ENCODE data around the gene CCDC86.

CCDC86 gene

DNA sequence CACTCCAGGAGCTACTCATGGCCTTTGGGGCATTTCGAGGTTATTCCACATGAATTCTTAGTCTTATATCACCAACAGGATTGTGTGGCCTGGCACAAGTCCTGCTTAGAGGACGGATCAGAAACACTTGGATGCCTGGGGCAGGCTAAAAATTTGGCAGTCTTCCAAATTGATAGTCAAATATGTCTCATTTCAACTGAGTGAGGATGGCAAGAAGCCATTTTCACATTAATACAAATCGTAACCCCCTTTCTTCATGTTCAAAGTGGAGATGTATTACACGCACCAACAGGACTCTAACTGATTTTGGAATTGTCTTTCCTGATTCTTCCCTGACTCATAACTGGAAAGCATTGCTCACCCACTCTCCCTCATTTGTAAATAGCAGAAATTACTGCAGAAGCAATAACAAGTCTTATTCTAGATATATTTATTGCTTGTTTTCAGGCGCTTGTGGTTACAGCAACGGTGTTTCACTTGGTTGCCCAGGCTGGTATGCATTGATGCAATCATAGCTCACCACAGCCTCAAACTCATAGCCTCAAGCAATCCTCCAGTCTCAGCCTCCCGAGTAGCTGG lies 10.3 kb upstream of the CCDC86 start:
- no peak for DNase-seq

DNA sequence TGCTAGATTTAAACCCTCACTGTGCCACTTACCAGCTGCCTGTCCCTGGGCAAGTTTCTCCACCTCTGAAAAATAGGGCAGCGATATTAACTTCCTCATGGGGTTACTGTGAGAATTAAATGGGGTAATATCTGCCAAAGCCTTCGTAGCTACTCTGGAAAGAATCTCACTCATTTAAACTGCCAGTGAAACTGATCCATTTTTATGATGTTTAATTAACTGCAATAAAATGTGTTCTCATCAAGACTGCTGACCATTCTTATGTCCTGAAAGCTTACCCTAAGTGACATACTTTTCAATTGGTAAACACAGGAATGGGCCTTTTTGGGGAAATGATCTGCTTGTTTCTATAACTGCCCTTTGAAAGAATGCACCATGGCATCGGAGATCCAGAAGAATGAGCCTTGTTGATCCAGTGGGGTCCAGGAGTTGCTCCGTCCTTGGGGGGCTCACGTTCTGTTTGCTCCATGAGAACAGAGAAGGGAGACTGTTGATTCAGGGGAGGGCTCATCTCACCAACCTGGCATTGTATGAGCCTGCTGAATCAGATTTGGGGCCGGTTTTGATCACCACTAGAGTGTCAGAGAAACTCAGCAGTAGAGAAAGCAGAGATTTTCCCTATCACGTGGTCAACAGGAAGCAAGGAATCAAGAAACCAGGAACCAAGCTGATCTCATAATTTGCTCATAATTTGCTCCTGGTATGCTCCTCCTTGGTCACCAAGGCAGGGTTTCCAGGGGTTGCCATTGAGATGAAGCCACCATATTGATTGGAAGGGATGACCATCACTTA lies 7.0 kb upstream of the CCDC86 start:
- DNase-seq = no peak

DNA sequence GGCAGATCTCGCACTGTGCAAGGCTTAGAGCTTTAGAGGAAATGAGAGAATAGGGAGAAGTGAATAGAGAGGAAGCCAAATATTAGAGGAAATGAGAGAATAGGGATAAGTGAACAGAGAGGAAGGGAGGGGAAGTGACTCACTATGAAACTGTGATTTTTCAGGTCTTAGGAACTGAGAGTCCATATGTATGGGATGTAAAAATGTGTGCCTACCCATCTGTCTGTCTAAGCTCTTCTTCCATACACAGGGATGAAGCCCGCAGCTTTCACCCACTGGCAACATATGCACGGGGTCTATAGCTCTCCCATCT lies 6.4 kb upstream of the CCDC86 start:
- no peak for DNase-seq

DNA sequence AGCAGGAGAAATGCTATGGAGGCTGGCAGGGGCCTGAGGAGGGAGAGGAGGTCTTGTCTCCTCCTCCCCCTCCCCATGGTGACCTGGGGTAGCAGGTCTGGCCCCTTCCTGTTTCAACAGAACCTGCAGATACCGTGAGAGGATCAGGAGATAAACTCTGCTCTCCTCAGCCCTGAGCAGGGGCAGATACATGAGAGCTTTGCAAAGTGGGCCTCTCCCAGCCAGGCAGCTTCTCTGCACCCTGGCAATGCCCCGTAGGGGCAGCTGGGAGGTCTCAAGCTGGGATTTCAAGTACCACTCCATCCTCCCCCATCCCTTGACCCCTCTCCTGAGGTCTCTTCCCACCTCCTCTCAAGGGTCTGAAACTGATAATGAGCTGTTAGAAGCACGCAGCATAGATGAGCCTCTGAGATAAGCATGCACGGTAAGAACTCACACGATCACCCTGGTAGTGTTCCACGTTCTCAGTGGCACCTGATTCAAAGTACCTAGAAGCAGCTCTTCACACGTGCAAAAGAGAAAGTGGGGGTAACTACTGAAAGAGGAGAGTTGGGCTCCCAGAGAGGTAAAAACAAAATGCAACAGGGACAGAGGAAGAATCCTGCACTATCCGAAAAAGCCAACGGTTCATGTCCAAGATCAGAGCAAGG lies 4.9 kb upstream of the CCDC86 start:
- no peak for DNase-seq

DNA sequence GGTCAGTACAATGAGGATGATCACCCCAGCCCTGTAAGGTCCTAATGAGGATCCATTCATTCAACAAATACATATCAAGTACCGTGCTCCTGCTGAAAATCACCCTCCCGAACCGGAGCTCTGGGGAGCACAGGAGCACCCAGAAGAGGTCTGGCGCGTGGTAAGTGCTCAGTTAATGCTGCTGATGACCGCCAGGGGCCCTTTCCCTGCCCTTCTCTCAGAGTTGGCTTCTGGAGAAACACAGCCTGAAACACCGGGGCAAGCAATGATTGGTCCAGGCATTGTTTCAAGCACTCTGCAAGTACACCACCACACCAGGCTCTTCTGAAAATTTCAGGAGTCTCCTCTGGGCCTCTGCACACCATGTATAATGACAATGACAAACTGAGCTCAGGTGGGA lies 3.8 kb upstream of the CCDC86 start:
- no peak for DNase-seq

DNA sequence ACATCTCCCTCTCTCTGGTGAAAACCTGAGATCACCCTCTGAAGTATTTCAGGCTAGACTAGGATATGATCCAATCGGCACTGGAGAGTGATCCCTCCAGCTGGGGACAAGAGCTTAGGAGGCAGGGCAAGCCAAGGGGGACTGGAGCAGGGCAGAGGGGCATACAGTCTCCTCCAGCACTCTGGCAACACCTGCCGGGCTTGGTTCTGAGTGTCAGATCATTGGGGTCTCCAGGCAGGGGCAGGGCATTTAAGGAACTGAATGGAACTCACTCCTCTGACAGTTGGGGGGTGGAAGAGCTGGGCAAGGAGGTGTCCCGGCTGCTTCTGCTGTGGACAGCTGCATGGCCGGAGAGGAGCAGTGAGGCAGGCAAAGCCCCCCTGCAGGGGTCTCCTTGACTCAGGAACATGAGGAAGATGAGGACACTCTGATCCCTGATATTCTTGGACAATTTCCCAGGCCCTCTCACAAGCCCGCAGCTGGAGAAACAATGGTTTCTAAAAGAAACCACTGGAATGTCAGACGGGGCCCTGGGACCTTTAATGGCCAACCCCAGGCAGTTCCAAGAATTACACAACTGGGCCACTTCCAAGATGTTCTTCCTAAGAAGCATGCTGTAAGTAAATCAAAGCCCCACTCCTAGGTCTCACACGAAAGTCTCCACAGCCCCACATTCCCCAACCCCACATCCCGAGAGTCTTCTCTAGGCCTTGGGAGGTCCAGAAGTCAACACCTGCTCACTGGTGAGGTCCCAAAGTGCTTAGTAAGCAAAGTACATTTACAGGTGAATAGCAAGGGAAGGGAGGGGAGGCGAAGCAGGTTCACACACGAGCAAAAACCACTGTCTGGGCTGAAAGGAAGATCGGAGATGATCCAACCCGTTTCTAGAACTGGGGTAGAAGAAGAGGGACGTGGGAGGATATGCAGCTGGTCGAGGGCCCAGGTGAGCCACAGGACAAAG lies 1.2 kb upstream of the CCDC86 start:
- no peak for DNase-seq

DNA sequence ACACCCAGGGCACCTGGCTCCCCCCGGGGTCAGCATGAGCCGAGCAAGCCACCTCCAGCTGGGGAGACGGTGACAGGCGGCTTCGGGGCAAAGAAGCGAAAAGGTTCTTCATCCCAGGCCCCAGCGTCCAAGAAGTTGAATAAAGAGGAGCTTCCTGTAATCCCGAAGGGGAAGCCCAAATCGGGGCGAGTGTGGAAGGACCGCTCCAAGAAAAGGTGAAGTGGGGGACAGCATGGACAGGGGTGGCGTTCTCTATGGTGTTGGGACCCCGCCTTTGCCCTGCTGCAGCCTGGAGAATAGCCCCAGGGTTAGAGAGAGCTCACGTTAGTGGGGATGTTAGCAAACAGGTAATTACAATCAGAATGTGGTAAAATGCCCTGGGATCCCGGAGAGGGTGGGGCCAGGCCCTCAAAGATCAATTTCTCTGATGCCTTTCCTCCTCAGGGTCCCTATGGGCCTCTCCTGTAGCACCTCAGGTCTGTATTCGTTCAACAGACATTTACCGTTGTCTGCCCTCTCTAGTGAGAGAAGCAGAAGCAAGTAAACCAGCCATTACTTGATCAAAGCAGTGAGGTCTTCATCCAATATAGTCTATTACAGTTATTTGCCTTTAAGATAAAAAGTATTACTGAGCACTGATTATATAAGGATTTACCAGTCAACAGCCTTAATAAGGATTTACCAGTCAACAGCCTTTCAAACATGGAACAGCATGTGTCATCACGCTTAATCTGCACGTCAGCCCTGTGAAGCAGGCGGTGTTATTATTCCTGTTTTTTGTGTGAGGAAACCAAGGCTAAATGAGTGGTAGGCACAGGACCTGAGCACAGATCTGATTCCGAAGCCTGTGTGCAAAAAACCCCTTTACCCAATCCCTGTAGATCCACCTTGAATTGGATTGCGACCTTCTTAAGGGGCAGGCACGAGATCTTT lies 1.0 kb downstream of the CCDC86 start:
- DNase-seq = no peak

DNA sequence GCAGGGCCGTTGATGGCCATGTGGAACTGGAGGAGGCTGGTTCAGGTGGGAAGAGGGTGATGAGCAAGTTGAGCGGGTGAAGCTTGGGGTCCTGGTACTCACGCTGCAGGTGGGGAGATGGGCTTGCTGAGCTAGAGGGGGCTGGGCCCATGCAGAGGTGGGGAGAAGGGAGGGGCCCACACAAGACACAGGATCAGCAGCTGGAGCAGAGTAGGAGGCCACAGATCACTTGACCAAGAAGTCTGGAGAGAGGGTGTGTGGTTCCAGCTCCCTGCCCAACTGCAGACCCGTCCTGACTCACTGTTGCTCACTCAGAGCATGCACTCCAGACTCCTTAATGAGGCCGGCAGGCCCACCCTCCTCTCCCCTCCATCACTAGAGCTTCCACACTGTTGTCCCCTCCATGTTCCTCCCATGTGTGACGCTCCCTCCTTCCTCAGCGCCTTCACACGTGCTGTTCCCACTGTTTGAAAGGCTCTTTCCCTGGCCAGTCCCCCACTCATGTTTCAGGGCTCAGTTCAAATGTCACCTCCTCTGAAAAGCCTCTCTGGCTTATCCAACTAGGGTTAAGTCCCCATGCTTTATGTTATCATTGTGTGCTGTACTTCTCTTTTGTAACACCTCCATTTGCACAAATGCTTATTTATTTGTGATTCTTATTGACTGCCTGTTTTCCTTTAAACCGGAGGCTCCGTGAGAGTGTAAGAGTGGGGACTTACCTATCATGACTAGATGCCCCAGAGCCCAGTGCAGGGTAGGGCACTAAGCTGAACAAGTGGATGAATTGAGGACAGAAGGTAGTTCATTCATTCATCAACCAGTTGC lies 2.3 kb downstream of the CCDC86 start:
- DNase-seq = no peak

DNA sequence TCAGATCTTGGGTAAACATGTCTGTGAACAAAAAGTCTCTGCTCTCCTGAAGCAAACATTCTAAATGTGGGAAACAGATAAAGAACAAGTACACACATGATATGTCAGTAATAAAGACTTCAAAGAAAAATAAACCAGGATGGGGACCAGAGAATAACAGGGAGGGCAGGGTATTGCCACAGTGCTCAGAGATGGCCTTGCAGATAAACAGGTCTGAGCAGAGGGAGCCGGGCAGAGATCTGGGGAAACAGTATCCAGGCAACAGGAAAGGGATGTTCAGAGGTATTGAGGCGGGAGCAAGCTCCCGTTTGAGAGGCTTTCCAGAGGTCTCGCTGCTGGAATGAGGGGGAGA lies 2.9 kb downstream of the CCDC86 start:
- no peak for DNase-seq

DNA sequence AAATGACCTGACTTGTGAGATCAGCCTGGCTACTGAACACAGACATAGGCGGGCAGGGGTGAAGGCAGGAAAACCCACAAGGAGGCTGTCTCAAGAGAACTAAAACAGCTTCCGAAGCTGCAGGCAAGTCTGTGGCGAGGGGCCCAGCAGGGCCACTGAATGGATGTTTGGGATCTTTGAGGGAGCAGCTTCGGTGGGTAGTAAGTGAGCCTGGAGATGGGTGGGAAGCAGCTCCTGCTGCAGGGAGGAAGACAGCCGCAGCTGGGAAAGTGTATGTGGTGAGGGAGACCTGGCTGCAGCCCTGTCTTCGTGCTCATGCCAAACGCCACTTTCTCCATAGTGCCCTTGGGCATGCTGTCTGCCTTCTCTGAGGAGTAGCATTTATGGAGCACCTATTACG lies 3.4 kb downstream of the CCDC86 start:
- no peak for DNase-seq

DNA sequence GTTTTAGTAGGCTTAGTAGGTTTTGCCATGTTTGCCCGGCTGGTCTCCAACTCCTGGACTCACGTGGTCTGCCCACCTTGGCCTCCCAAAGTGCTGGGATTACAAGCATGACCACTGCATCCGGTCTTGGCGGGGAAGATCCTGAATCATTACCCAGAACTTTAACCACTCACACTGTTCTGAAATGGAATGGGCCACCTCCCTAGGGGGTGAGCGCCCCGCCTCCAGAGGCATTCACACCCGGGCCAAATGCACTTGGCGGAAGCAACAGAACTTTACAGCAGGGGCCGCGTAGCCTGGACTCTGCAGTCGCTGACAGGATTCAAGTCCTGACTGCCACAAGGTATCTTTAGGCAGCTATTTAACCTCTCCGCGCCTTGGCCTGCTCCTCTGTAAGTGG lies 5.4 kb downstream of the CCDC86 start:
- no peak for DNase-seq

DNA sequence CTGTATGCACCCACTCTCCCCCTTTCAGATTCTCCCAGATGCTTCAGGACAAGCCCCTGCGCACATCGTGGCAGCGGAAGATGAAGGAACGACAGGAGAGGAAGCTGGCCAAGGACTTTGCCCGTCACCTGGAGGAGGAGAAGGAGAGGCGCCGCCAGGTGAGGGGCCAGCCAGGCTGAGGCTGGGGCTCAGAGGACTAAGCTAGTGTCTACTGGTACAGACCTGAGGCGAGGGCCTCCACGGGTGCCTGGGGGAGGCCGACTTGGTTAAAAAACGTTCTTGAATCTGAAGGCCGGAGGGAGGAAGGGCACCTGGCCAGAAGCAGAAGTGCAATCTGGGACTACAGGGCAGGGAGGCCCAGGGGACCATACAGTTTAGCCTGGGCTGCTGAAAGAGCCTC lies 6.0 kb downstream of the CCDC86 start:
- no peak for DNase-seq

DNA sequence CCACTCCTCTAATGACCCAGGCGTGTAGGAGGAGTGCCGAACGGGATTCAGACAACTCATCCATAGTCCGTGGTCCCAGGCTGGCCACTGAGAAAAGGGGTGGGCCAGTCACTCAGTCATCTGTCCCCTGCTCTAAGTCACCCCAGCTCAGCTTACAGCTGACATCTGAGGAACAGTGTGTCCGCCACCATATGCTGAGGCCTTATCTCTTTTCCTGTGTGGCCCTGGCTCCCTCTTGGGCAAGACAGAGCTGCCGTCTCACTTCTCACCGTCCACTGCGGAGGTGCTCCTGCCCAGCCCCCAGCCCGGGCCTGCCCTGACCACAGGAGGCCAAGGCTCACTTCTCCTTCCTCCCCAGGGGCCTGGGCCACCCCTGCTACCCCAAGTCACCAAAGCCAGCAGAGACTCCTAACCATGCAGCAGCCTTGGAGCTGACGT lies 6.8 kb downstream of the CCDC86 start:
- no peak for DNase-seq

DNA sequence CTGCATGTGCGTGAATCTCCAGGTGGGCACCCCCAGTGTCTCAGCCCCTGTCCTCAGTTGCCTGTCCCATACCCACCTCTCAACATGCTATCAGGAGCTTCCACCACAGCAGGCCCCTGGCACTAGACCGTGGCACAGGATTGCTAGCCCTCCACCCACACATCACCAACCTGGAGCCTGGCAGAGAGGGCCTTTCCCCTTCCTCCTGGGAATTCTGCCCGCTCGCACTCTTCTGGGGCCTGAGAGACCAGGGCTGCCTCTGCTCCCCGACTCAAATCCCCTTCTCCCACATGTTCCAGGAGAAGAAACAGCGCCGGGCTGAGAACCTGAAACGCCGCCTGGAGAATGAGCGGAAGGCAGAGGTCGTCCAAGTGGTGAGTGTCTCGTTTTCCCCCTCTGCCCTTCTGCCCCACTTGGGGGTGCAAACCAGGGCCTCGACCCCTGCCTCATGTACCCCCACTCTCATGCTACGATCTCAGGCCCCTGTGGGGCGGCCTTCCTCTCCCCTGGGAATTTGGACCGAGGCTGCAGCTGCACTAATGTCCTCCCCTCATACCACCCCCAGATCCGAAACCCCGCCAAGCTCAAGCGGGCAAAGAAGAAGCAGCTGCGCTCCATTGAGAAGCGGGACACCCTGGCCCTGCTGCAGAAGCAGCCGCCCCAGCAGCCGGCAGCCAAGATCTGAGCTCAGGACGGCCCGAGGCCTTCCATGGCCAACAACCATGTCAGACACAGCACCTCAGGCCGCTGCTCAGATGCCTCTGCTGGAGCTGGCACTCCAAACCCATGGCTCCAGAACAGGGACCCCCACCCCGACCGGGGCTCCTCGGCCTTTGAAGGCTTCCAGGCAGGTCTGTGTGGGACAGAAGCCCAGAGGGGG lies 8.0 kb downstream of the CCDC86 start:
- no peak for DNase-seq

DNA sequence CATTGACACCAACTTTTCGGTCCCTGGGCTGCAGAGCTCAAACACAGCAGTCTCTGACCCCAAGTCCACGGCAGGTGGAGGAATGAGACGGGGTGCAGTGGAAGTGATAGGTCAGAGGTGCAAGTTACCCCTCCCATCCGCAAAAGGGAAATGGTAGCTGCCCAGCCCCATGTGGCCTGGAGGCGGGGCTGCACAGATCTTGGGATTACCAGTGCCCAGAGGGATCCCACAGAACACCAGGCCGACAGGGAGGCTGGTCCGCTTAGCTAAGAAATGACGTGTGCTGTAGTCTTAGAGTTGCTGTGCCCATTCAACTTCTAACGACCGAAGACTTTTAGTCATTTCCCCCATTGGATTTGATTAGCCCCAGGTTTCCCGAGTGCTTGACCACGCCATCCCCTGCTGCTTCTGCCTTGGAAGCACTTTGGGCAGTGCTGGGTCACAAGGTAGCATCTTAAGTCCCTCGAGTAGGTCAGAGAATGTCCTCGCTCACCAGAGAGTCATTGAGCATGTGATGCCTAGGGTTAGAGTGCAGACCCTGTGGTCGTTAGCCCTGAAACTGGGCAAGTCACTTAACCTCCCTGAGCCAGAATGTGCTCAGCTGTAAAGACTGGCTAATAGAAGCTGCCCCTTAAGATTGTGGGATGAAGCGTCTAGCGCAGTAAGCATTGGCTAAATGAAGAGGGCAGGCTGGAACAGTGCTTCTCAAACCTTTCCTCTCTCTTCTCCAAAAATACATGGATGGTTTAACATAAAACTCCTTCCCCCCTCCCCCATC lies 9.6 kb downstream of the CCDC86 start:
- DNase-seq = no peak

DNA sequence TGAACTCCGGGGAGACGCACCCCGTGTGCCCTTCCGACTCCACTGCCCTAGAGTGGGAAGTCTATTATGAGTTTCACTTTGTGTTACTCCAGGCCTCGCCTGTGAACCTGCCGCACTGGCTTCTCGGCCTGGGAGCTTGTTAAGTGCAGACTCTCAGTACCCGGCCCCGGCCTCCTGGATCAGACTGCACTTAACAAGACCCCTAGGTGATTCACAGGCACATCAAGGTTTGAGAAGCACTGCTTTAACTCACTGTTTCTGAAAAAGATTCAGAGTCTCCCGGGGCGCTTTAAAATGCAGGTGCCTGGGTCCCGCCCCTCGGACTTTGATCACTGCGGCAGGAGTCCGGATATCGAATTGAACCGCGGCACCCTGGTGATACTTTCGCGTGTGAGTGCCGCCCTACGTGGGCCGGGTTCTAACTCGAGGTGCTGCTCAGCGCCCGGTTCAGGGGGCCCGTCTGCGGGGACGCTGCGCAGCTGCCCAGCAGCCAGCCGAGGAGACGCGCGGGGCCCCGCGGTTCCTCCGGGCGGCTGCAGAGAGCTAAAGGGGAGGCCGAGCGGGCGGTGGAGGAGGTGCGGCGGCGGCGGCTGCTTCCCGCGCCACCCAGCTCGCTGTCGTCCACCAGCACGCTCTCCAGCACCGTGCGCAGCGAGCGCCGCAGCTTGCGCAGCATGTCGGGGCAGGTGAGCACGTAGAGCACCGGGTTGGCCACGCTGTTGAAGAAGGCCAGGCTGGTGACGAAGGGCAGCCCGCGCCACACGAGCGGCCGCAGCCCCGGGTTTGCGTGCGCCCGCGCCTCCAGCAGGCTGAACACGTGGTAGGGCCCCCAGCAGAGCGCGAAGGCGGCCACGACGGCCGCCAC lies 10.4 kb downstream of the CCDC86 start:
- no peak for DNase-seq

DNA sequence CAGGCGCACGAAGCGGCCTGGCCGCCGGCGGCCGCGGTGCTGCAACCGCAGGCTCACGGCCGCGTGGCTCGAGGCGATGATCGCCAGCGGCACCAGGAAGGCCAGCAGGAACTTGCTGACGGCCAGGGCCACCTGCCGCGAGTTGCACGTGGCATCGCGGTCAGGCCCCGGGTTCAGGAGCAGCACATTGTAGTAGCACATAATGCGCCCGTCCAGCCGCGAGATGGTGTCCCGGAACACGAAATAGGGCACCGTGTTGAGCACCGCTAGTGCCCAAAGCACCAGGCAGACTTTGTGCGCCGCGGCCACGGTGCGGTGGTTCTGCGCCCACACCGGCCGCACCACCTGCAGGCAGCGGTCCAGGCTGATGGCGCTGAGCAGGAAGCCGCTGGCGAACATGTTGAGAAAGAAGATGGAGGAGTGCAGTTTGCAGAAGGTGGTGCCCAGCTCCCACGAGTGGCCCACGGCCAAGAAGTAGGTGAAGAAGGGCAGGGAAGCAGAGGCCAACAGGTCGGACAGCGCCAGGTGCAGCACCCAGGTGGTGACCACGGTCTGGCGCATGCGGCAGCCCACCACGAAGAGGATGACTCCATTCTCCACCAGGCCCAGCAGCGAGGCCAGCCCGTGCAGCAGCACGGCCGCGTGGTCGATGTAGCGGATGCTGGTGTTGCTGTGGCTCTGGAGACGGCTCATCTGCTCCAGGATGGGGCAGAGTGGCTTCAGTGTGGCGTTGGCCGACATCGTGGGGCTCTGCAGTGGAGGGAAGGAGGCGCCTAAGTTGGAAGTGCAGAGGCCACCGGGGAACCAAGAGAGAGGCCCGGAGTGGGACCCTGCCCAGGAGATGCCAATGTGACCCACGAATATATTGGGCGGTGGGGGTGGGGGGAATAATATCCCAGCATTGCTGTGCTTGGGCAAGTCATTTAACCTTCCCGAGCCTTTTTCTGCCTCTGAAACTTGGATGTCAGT lies 11.4 kb downstream of the CCDC86 start:
- DNase-seq = no peak
